Hepatocyte (in vitro differentiated cells): ENCODE measurements around the gene HDAC8.

ENCODE experiments used
- EZH2 ChIP-seq: fragments of 200-600 bp; sonication (generic); IDR thresholded peaks from 2 replicates; pipeline ENCODE4 v1.6.1; 2016; ENCODE audit warnings: antibody characterized with exemption, mild to moderate bottlenecking, borderline replicate concordance
- EZH2phosphoT487 ChIP-seq: fragments of 200-600 bp; sonication (generic); IDR thresholded peaks from one replicate; pipeline ENCODE4 v1.6.1; 2018; ENCODE audit warnings: antibody characterized with exemption, mild to moderate bottlenecking, low read depth, moderate library complexity; ENCODE audit not compliant: unreplicated experiment, severe bottlenecking
- TF ChIP-seq, protein P1 (sequence below): fragments of 200-600 bp; sonication (generic); IDR thresholded peaks from 2 replicates; pipeline ENCODE4 v1.5.1; 2016; ENCODE audit warnings: antibody characterized with exemption, mild to moderate bottlenecking; ENCODE audit not compliant: poor library complexity

DNA sequence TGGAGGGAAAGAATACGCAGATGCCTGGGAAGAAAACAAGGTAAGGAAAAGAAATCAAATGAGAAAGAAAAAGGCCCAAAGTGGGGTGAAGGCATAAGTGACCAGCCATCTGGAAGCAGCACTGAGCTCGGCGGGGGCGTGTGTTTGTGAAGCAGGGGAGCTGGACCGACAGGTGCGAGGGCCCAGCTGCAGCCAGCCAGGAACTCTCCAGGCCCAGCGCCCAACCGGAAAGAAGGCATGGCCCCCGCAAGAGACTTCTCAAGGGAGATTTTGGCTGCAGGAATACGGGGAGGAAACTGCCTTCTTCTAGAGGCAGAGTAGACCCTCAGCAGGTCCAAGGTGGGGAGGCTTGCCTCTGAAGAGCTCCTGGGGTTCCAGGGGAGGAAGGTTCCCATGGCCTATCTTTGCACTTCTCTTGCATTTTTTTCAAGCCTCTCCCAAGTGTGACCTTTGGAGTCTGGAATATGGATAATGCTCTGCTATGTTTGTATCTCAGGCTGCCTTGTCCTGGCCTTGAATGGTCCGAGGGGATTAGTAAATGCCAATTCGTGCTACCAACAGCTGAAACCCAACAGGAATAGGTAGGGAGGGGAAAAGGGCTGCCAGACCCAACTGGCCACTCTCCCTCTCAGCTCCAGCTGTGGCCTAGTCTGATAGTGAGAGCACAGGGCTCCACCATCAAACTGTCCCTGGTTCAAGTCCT lies 256.1 kb downstream of the HDAC8 start:
- TF ChIP-seq EZH2 (no peak), EZH2phosphoT487 (no peak)
- TF ChIP-seq, protein P1, sequence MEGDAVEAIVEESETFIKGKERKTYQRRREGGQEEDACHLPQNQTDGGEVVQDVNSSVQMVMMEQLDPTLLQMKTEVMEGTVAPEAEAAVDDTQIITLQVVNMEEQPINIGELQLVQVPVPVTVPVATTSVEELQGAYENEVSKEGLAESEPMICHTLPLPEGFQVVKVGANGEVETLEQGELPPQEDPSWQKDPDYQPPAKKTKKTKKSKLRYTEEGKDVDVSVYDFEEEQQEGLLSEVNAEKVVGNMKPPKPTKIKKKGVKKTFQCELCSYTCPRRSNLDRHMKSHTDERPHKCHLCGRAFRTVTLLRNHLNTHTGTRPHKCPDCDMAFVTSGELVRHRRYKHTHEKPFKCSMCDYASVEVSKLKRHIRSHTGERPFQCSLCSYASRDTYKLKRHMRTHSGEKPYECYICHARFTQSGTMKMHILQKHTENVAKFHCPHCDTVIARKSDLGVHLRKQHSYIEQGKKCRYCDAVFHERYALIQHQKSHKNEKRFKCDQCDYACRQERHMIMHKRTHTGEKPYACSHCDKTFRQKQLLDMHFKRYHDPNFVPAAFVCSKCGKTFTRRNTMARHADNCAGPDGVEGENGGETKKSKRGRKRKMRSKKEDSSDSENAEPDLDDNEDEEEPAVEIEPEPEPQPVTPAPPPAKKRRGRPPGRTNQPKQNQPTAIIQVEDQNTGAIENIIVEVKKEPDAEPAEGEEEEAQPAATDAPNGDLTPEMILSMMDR, result no peak
